Endothelial cell of coronary artery (primary cell): ENCODE data around the gene SLCO3A1. TPM values are rescaled to one million over a fixed set of nuclear protein-coding genes. Genes with fewer than 3 reads are reported as not detected.

Source experiments
- total RNA-seq: library from RNA; depleted of rRNA; stranded (reverse); fragments of >200 nt; gene quantifications from 2 replicates; pipeline ENCODE4 v1.2.3, GENCODE V29; 2014

SLCO3A1 gene
- 0.94 and 1.6 TPM in 2 replicates for total RNA-seq

DNA sequence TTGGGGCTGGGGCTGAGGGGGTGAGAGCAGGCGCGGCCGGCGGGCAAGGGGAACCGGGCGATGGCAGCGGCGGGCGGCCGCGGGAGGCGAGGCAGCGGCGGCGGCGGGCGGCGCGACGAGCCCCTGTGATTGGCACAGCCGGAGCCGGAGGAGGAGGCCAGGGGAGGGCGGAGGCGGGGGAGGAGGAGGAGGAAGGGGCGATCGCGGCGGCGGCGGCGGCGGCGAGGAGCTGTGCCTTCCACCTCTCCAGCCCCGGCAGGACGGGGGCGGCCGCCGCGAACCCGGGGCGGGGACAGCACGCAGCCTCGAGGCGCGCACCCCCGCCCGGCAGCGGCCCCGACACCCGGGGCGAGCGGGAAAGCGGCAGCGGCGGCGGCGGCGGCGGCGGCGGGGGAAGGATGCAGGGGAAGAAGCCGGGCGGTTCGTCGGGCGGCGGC is at the start of gene SLCO3A1:
Gene SLCO3A1, plus strand, starts transcription at position 198 of the 437 bp plus-strand sequence.

